Ectodermal cell (in vitro differentiated cells): Measurements from ENCODE around the gene AP1G2.
A peak's percentile ranks its signal among the peaks of the same experiment; 100 is the strongest.

Experiments used
- H3K27ac ChIP-seq: 2 replicates; pipeline ENCODE4 v1.7.0; 2013; ENCODE audit warnings: mild to moderate bottlenecking, low read depth, low read length; ENCODE audit not compliant: insufficient read depth, poor library complexity, severe bottlenecking
- H3K27me3 ChIP-seq: 2 replicates; pipeline ENCODE4 v1.7.0; 2013; ENCODE audit warnings: mild to moderate bottlenecking, low read length; ENCODE audit not compliant: insufficient read depth, control insufficient read depth, poor library complexity, severe bottlenecking
- H3K36me3 ChIP-seq: one replicate; pipeline ENCODE4 v1.7.0; 2013; ENCODE audit warnings: low read length; ENCODE audit not compliant: control insufficient read depth, insufficient read depth
- H3K4me1 ChIP-seq: one replicate; pipeline ENCODE4 v1.7.0; 2013; ENCODE audit warnings: low read length; ENCODE audit not compliant: control insufficient read depth, insufficient read depth
- H3K4me3 ChIP-seq: 2 replicates; pipeline ENCODE4 v1.7.0; 2013; ENCODE audit warnings: low read depth, low read length, control low read depth; ENCODE audit not compliant: insufficient read depth
- H3K9me3 ChIP-seq: 2 replicates; pipeline ENCODE4 v1.7.0; 2013; ENCODE audit warnings: mild to moderate bottlenecking, low read length, moderate library complexity; ENCODE audit not compliant: control insufficient read depth
- WGBS, 2 experiments: methylation state at CpG; one replicate each; pipeline ENCODE4 v1.1.7; 2013; ENCODE audit warnings: missing lambda C conversion rate in 2 of 2; 5-methylcytosine and 5-hydroxymethylcytosine counted together

AP1G2 gene

GRCh38 chr14:23580152-23580926 is 12.7 kb upstream of the AP1G2 start:
- Histone ChIP-seq H3K4me3 (no peak overlapping the region), H3K36me3 (no peaks in the 10 kb centered on the region), H3K4me1 (peaks cover 15% of the 10 kb centered on the region), H3K27ac (no peak overlapping the region), H3K9me3 (no peaks in the 10 kb centered on the region), H3K27me3 (peaks cover 34% of the 10 kb centered on the region)
- 92 to 93% methylated on average over 24 of the region's 24 CpGs for WGBS, 2 experiments

DNA sequence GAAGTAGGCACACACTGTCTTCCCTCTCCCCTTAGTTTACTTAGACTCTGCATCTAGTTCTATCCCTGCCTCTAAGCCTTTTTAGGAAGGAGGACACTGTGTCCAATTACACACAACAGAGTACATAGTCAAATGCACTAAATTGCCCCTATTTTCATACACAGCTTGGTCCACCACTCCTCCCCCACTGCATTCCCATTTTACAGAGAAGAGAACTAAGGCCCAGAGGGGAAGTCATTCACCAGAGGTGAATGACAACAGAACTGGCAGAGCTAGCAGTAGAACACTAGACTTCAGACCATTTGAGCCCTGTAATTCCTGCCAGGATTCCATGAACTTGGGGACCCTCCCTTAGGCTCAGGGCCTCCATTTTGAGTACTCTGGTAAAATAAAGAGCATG is 12.1 kb upstream of the AP1G2 start:
- H3K27ac ChIP-seq, result no peak overlapping the region

DNA sequence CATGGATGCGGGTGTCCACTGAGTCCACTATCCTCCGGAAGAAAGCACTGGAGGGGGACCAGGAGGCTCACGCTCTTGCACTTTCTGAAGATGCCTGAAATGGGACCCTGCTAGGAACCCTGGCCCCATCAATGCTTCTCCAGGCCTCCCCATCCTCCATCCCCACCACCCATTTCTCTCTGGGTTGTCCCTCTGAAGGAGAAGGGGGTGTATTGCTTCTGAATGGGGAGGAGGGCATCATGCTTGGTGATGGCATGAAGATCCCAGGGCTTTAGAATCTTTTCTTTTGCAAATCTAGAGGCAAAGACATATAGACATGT is 11.7 kb upstream of the AP1G2 start:
- Histone ChIP-seq H3K27me3 (peaks cover 38% of the 10 kb centered on the region), H3K4me3 (no peak overlapping the region), H3K27ac (no peak overlapping the region), H3K9me3 (no peaks in the 10 kb centered on the region), H3K36me3 (no peaks in the 10 kb centered on the region), H3K4me1 (peaks cover 15% of the 10 kb centered on the region)
- WGBS, 2 experiments, result 77 to 80% methylated on average over 3 of the region's 3 CpGs

More for the DNA sequence above, 12.1 kb upstream of the AP1G2 start:
- Histone ChIP-seq H3K4me1 (peaks cover 15% of the 10 kb centered on the region), H3K9me3 (no peaks in the 10 kb centered on the region), H3K4me3 (no peak overlapping the region), H3K27me3 (peaks cover 38% of the 10 kb centered on the region), H3K36me3 (no peaks in the 10 kb centered on the region)

GRCh38 chr14:23578560-23579310 is 11.1 kb upstream of the AP1G2 start, which contains the start of gene JPH4:
Gene JPH4, minus strand, starts transcription at chr14:23578790. Its CDS starts 1,337 bp downstream, at chr14:23577453.
- Histone ChIP-seq H3K36me3 (no peaks in the 10 kb centered on the region), H3K4me1 (peaks cover 15% of the 10 kb centered on the region), H3K4me3 (peak within 1 kb of the TSS; percentile 51), H3K27me3 (peaks cover 38% of the 10 kb centered on the region), H3K9me3 (no peaks in the 10 kb centered on the region), H3K27ac (no peak within 1 kb of the TSS)
- 7% methylated on average over 18 of the region's 18 CpGs for whole genome bisulfite sequencing, 2 experiments

DNA sequence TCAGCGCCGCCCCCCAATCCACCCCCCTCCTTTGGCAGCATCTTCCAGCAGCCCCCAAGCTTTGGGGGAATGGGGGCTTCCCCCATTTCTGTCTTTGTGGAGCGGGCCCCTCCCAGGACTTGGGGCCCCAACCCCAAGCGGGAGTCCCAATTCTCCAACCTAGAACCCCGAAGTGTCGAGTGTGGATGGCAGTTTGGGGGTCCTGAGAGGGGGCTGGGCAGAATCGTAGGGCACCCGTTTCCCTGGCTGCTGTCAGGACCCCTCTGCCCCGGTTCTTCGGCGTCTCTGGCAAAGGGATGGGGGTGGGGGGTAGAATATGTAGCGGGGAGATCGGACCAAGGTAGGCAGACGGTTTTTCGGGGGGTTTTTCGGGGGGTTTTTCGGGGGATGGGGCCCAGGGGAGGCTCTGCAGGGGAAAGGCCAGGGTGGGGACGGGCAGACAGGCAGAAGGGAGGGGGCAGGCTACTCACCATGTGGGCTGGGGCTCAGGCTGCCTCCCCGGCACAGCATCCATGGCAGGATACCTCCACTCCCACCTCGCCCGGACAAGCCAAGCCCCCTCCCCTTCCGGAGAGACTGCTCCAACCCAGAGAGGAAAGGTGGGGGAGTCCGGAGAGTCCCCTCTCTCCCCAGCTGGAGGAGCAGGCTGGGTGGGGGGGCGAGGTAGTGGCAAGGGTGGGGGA is 10.3 kb upstream of the AP1G2 start:
- WGBS, 2 experiments, result 2% methylated on average over 19 to 24 of the region's 24 CpGs
- Histone ChIP-seq H3K4me3 (peak overlapping the region; percentile 51), H3K27me3 (peaks cover 38% of the 10 kb centered on the region), H3K9me3 (no peaks in the 10 kb centered on the region), H3K4me1 (peaks cover 15% of the 10 kb centered on the region), H3K36me3 (no peaks in the 10 kb centered on the region), H3K27ac (no peak overlapping the region)

DNA sequence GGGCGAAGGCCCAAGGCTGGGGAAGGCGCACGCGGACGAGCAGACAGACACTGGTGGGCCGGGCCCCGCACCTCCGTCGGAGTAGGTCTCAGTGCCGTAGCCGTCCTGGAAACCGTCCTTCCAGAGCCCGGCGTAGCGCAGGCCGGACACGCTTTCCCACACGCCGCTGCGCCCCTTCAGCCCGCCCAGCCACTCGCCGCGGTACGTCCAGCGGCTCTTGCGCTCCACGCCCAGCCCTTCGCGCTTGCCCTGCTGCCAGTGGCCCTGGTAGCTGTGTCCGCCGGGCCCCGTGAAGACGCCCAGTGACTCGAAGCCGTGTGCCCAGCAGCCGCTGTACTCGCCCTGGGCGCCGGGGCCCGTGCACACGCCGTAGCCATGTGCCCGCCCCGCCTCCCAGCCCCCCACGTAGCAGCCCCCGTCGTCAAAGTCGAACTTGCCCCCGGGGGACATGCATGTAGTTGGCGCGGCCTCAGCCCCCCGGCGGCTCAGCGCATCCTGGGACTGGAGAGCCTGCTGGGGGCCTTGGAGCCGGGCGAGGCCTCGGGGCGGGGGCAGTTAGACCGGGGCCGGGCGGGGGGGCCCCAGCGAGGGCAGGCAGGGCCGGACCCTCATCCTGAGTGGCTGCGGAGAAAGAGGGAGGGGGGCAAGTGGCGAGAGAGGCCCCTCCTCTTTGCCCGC is 9.6 kb upstream of the AP1G2 start:
- Histone ChIP-seq H3K9me3 (no peaks in the 10 kb centered on the region), H3K36me3 (no peaks in the 10 kb centered on the region), H3K4me1 (peaks cover 15% of the 10 kb centered on the region), H3K4me3 (peak overlapping the region; percentile 51), H3K27ac (no peak overlapping the region), H3K27me3 (peaks cover 38% of the 10 kb centered on the region)
- WGBS, 2 experiments, result 2% methylated on average over 67 of the region's 67 CpGs

DNA sequence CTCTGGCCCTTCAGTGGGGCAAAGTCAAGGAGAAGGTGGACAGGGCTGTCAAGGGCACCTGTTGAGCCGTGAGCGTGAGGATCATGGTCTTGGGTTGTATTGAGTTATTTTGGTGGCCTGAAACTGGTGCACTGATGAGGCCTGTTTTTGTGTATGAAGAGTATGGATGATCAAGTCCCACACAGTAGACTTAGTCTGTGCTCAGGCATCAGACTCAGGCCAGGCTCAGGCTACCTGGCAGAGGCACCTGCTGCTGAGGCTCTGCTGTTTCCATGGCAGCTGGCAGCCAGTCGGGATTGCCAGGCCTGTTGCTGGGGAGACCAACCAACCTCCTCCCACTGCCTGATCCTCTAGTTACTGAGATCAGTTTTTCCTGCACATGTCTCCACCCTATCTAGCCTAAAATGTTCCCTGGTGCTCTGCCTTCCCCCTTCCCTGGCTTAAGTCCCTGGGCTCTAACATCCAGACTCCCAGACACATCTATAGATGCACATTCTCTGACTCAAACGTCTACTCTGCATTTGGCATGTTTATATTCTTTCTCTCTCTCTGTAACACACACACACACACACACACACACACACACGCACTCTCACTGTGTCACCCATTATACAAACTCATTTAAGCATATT is 5.9 kb upstream of the AP1G2 start:
- Histone ChIP-seq H3K27ac (no peak overlapping the region), H3K4me3 (no peak overlapping the region), H3K9me3 (no peaks in the 10 kb centered on the region), H3K27me3 (peaks cover 35% of the 10 kb centered on the region), H3K36me3 (no peaks in the 10 kb centered on the region), H3K4me1 (peaks cover 19% of the 10 kb centered on the region)
- 89 to 90% methylated on average over 5 of the region's 5 CpGs for WGBS, 2 experiments

DNA sequence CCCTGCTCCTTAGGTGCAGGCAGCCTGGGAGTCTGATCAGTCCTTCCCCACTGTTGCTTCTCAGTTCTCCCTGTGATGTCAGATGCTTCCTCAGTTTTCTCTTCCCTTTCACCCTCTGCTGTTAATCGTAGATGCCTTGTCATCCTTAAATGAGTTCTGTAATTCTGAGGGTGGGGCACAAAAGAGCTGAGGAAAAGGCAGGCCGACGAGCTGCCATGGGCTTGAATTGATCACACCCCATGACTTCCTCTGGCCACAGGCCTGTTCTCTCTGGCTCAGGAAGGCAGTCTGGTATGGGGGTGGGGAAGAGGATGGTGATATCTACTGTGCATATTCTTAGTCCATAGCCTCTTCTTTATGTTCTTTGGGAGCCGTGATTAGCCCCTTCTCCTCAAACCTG is 5.2 kb upstream of the AP1G2 start:
- Histone ChIP-seq H3K27me3 (peaks cover 29% of the 10 kb centered on the region), H3K9me3 (no peaks in the 10 kb centered on the region), H3K36me3 (no peaks in the 10 kb centered on the region), H3K27ac (no peak overlapping the region), H3K4me3 (no peak overlapping the region), H3K4me1 (peaks cover 25% of the 10 kb centered on the region)
- 61 to 74% methylated on average over 4 of the region's 4 CpGs for WGBS, 2 experiments

DNA sequence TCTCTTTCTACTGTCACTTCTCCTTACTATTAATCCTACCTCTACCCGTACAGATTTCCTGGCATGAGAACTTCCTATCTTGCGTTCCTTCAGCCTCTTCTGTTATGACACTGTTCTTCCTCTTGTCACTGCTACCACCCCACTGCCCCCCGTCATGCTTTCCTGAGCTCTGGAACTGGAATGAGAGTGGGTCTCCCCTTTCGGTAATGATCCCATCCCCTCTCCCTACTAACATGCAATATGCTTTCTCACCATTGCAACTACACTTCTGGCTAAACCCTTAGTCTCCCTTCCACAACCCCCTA is 4.9 kb upstream of the AP1G2 start:
- H3K36me3 ChIP-seq, result no peaks in the 10 kb centered on the region
- 89 to 91% methylated on average over 4 of the region's 4 CpGs for WGBS, 2 experiments

More for the DNA sequence above, 4.9 kb upstream of the AP1G2 start:
- H3K4me1 ChIP-seq, result peaks cover 28% of the 10 kb centered on the region
- peaks cover 25% of the 10 kb centered on the region for H3K27me3 ChIP-seq
- H3K4me3 ChIP-seq, result no peak overlapping the region
- H3K9me3 ChIP-seq, result no peaks in the 10 kb centered on the region
- H3K27ac ChIP-seq, result no peak overlapping the region
